ENCODE measurements around the gene BOLA2B.

DNA sequence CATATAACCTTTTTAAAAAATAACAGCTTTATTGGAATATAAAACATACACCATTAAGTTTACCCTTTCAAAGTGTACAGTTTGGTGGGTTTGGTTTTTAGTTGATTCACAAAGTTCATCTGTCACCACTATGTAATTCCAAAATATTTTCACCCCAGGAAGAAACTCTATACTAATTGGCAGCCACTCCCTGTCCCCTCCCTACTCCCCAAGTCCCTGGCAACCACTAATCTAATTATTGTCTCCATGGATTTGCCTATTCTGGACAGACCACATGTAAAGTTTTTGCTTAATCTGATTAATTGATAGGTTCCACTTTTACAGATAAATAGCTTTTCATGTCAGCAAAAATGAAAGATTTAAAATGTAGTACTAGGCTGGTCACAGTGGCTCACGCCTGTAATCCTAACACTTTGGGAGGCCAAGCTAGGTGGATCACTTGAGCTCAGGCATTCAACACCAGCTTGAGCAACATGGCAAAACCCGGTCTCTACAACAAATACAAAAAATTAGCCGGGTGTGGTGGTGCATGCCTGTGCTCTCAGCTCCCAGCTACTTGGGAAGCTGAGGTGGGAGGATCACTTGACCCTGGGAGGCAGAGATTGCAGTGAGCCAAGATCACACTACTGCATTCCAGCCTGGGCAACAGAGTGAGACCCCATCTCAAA lies 45.5 kb downstream of the BOLA2B start:
- TF ChIP-seq, protein P1, sequence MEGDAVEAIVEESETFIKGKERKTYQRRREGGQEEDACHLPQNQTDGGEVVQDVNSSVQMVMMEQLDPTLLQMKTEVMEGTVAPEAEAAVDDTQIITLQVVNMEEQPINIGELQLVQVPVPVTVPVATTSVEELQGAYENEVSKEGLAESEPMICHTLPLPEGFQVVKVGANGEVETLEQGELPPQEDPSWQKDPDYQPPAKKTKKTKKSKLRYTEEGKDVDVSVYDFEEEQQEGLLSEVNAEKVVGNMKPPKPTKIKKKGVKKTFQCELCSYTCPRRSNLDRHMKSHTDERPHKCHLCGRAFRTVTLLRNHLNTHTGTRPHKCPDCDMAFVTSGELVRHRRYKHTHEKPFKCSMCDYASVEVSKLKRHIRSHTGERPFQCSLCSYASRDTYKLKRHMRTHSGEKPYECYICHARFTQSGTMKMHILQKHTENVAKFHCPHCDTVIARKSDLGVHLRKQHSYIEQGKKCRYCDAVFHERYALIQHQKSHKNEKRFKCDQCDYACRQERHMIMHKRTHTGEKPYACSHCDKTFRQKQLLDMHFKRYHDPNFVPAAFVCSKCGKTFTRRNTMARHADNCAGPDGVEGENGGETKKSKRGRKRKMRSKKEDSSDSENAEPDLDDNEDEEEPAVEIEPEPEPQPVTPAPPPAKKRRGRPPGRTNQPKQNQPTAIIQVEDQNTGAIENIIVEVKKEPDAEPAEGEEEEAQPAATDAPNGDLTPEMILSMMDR (IDR thresholded peaks at IDR 0.05) = no peak
- no peak for TF ChIP-seq POLR2A (IDR thresholded peaks at IDR 0.05)
